22Rv1 (cell line): Measurements from ENCODE around the gene ELMO3.

ENCODE experiments used
- CTCF ChIP-seq: fragments of 450-650 bp; IDR thresholded peaks from 2 replicates; pipeline ENCODE4 v1.5.1; 2017; ENCODE audit warnings: mild to moderate bottlenecking
- ZFX ChIP-seq: fragments of 450-650 bp; IDR thresholded peaks from 2 replicates; pipeline ENCODE4 v1.6.1; 2017; ENCODE audit warnings: antibody characterized with exemption, borderline replicate concordance

GRCh38 chr16:67201411-67202345 is 2.7 kb downstream of the ELMO3 start:
- no peak for TF ChIP-seq CTCF
- TF ChIP-seq ZFX, result no peak
